Stimulated activated naive CD8-positive, alpha-beta T cell treated with anti-CD3 and anti-CD28 coated beads, Interleukin-15, amount 100 ng/mL, for 72 hours (primary cell): ENCODE measurements around the gene ANXA11.
A peak's percentile ranks its signal among the peaks of the same experiment; 100 is the strongest.

Experiments used
- ATAC-seq: fragments of 150-1000 bp; cut with Tn5 transposase; 2 replicates; pipeline ENCODE4 v1.10.0; 2021; ENCODE audit warnings: mild to moderate bottlenecking, moderate library complexity
- DNase-seq, 2 donors: peaks; one replicate each; pipeline ENCODE4 v3.0.0; 2021 to 2022
- H3K27ac Mint-ChIP-seq, 2 donors: one replicate each; pipeline ENCODE4 v1.8.0; 2022; ENCODE audit warnings: mild to moderate bottlenecking in 2 of 2, mixed read lengths in 2 of 2, moderate library complexity in 2 of 2
- H3K27me3 Mint-ChIP-seq: one replicate; pipeline ENCODE4 v1.8.0; 2022; ENCODE audit warnings: mixed read lengths
- H3K4me1 Mint-ChIP-seq: one replicate; pipeline ENCODE4 v1.8.0; 2022; ENCODE audit warnings: mild to moderate bottlenecking, mixed read lengths
- H3K4me3 Mint-ChIP-seq, 2 donors: one replicate each; pipeline ENCODE4 v1.8.0; 2022; ENCODE audit warnings: mild to moderate bottlenecking in 2 of 2, mixed read lengths in 2 of 2, moderate library complexity in 1 of 2
- H3K9me3 Mint-ChIP-seq, 2 donors: one replicate each; pipeline ENCODE4 v1.8.0; 2022; ENCODE audit warnings: mixed read lengths in 2 of 2

ANXA11 gene

DNA sequence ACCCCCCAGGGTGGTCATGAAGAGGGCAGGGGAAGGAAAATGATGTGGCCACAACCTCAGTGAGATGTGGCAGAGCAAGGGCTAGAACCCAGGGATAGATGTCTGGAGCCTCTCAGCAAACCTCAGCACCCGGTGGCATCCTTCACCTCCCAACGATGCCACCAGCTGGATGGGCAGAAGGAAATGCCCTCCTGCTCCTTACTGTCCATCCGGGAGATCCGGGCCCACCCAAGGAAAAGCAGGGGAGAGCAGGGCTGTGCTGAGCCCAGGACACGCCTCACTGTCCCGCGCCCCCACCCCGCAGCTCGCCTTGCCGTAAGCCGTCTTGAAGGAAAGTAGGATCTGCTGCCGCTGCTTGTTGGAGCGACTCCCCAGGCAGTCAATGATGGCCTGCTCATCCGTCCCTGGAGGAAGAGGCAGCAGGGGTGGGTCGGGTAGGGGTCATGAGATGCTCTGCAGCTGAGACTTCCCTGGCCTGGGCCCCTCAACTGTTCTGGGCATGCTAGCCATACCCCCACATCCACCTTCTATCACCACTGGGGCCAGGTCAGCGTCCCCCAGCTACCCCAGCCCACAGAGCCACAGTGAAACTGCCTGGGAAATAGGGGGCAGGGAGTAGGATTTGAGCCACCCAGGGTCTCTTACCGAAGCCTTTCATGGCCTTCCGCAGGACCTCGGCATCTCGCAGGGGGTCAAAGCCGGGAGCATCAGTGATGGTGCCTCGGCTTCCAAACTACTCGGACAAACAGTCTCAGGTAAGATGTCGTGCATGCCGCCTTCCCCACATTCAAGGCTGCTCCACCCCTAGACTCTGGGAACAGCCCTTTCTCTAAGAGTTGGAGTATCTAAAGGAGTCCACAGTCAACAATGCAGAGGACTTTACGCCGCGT is 38.5 kb downstream of the ANXA11 start:
- peak overlapping the region; percentile 42 to 92 for H3K27ac Mint-ChIP-seq
- no peaks in the 10 kb centered on the region for H3K27me3 Mint-ChIP-seq
- H3K9me3 Mint-ChIP-seq = no peaks in the 10 kb centered on the region
- no peak overlapping the region for H3K4me3 Mint-ChIP-seq
- ATAC-seq (no peak), DNase-seq (no peak)
- H3K4me1 Mint-ChIP-seq = peaks cover 38% of the 10 kb centered on the region

GRCh38 chr10:80165173-80165572 is 40.2 kb downstream of the ANXA11 start:
- ATAC-seq (no peak), DNase-seq (no peak)
- Mint-ChIP-seq H3K9me3 (no peaks in the 10 kb centered on the region), H3K27ac (peak overlapping the region; percentile 14 to 26), H3K27me3 (no peaks in the 10 kb centered on the region), H3K4me3 (no peak overlapping the region), H3K4me1 (peaks cover 34% of the 10 kb centered on the region)

- H3K4me3 Mint-ChIP-seq = no peak overlapping the region
- H3K27ac Mint-ChIP-seq = no peak overlapping the region
- H3K9me3 Mint-ChIP-seq = no peaks in the 10 kb centered on the region
- DNase-seq (no peak), ATAC-seq (no peak)
- no peaks in the 10 kb centered on the region for H3K27me3 Mint-ChIP-seq
- H3K4me1 Mint-ChIP-seq = peaks cover 34% of the 10 kb centered on the region
Measured at GRCh38 chr10:80164596-80164995, 40.7 kb downstream of the ANXA11 start.

DNA sequence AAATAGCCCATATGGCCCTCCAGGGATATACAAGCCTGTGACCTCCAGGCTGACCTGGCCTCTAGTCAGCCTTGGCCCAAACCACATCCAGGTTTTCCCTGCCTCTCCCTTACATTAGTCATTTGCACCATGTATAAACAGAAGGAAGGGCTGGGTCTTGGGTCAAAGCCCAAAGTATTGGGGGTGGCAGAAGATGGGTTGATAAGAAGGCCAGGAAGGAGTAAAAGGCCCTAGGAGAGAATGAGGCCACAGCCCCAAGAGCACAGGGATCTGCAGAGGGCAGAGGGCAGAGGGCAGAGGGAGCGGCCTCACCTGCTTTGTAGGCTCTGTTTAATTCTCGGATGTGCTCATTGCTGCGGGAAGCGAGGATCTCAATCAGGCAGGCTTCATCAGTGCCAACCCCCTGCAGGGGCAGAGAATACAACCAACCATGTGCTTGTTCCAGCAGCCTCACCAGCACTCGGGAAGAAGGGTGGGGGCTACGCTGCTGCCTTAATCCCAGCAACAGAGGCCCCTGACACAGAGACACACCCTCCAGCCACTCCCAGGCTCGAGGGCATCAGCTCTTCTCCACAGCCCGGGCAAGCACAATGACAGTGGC is 41.5 kb downstream of the ANXA11 start:
- H3K27ac Mint-ChIP-seq = peak overlapping the region; percentile 36 to 68
- no peak for DNase-seq

GRCh38 chr10:80161321-80162083 is 43.8 kb downstream of the ANXA11 start:
- Mint-ChIP-seq H3K27me3 (no peaks in the 10 kb centered on the region), H3K4me1 (peaks cover 30% of the 10 kb centered on the region), H3K9me3 (no peaks in the 10 kb centered on the region), H3K4me3 (no peak overlapping the region), H3K27ac (peak overlapping the region; percentile 28 to 77)
- DNase-seq (no peak), ATAC-seq (no peak)

More for the DNA sequence above, 41.5 kb downstream of the ANXA11 start:
- ATAC-seq = no peak
- Mint-ChIP-seq H3K4me1 (peaks cover 32% of the 10 kb centered on the region), H3K9me3 (no peaks in the 10 kb centered on the region), H3K4me3 (no peak overlapping the region), H3K27me3 (no peaks in the 10 kb centered on the region)

GRCh38 chr10:80160361-80161320 is 44.7 kb downstream of the ANXA11 start:
- Mint-ChIP-seq H3K4me1 (peaks cover 31% of the 10 kb centered on the region), H3K9me3 (no peaks in the 10 kb centered on the region), H3K27ac (peak overlapping the region; percentile 67 to 91), H3K27me3 (no peaks in the 10 kb centered on the region), H3K4me3 (no peak overlapping the region)
- ATAC-seq (no peak), DNase-seq (no peak)

- DNase-seq (no peak), ATAC-seq (no peak)
- Mint-ChIP-seq H3K27me3 (no peaks in the 10 kb centered on the region), H3K4me3 (no peak overlapping the region), H3K27ac (peak overlapping the region; percentile 36 to 67), H3K4me1 (peaks cover 35% of the 10 kb centered on the region), H3K9me3 (no peaks in the 10 kb centered on the region)
Measured at GRCh38 chr10:80159166-80159873, 46.0 kb downstream of the ANXA11 start.

DNA sequence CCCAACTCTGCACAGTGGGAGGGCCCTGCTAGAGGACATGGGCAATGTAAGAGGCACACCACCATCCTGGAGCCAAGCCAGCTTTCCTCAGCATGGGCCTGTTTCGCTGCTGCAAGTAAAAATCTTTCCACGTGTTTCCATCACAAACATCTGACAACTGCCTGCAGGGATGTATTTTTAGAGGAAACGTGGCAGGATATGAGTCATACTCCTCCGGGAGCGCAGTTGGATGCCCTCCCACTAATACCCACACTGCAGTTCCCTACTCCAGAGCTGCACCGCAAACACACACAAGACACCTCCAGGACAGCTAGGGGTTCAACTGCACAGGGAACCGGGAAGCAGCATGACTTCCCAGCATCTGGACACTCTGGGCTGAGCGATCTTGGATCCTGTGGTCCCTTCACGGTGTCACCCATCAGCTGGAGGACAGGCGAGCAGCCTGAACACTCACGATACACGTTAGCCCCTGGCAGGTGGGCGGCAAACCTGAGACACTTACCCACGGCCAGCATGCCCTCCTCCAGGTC is 46.7 kb downstream of the ANXA11 start:
- ATAC-seq = no peak
- H3K4me3 Mint-ChIP-seq = no peak overlapping the region
- H3K4me1 Mint-ChIP-seq = peaks cover 36% of the 10 kb centered on the region
- peak overlapping the region; percentile 36 to 67 for H3K27ac Mint-ChIP-seq
- no peaks in the 10 kb centered on the region for H3K27me3 Mint-ChIP-seq
- DNase-seq = no peak
- H3K9me3 Mint-ChIP-seq = no peaks in the 10 kb centered on the region

- H3K9me3 Mint-ChIP-seq = no peaks in the 10 kb centered on the region
- H3K4me1 Mint-ChIP-seq = peaks cover 41% of the 10 kb centered on the region
- DNase-seq (no peak), ATAC-seq (no peak)
- no peak overlapping the region for H3K4me3 Mint-ChIP-seq
- H3K27me3 Mint-ChIP-seq = no peaks in the 10 kb centered on the region
- H3K27ac Mint-ChIP-seq = peak overlapping the region; percentile 23 to 77
Measured at GRCh38 chr10:80158126-80158525, 47.2 kb downstream of the ANXA11 start.

DNA sequence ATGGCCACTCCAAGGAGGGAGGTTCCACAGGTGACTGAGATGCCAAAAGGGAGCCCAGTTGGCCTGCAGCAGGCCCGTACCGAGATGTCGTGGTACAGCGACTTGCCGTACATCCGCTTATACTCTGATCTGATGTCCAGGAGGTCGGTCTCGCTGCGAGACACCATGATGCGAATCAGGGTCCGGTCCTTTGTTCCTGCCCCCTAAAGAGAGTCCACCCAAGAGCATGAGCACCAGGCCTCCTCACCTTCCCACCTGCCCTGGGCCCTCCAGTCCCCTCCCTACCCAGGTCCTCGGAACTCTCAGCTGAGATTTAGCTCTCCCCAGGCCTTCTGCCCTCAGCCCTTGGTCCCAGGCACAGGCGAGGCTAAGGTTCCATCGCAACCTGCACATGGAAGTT is 47.8 kb downstream of the ANXA11 start:
- Mint-ChIP-seq H3K27ac (peak overlapping the region in 1 of 2 donors; percentile 77), H3K4me3 (no peak overlapping the region), H3K27me3 (no peaks in the 10 kb centered on the region), H3K9me3 (no peaks in the 10 kb centered on the region), H3K4me1 (peaks cover 42% of the 10 kb centered on the region)
- ATAC-seq (no peak), DNase-seq (no peak)

DNA sequence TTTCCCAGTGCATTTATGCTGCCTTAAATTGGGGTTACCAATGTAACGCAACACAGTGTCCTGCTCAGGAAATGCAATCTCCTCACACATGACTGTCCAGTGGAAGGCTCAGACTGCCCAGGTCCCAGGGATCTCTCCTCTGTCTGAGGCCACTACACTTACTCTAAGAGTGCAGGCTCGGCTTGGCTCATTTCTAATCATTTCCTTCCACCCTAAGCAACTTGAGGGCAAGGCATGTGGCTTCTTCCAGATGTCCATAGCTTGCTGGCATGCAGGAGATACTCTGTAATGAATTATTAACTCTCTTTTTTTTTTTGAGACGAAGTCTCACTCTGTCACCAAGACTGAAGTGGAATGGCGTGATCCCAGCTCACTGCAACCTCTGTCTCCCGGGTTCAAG is 49.1 kb downstream of the ANXA11 start:
- H3K27me3 Mint-ChIP-seq = no peaks in the 10 kb centered on the region
- ATAC-seq = no peak

GRCh38 chr10:80155696-80156215 is 49.6 kb downstream of the ANXA11 start:
- ATAC-seq (no peak), DNase-seq (no peak)
- Mint-ChIP-seq H3K27ac (peak overlapping the region; percentile 59 to 63), H3K27me3 (no peaks in the 10 kb centered on the region), H3K9me3 (no peaks in the 10 kb centered on the region), H3K4me3 (no peak overlapping the region), H3K4me1 (peaks cover 46% of the 10 kb centered on the region)

More for the DNA sequence above, 49.1 kb downstream of the ANXA11 start:
- Mint-ChIP-seq H3K27ac (peak overlapping the region; percentile 22 to 63), H3K4me1 (peaks cover 43% of the 10 kb centered on the region), H3K9me3 (no peaks in the 10 kb centered on the region), H3K4me3 (no peak overlapping the region)
- DNase-seq = no peak

- Mint-ChIP-seq H3K4me3 (no peak overlapping the region), H3K27ac (peak overlapping the region in 1 of 2 donors; percentile 82), H3K4me1 (peaks cover 46% of the 10 kb centered on the region), H3K27me3 (no peaks in the 10 kb centered on the region), H3K9me3 (no peaks in the 10 kb centered on the region)
- DNase-seq = no peak
- no peak for ATAC-seq
Measured at GRCh38 chr10:80154978-80155695, 50.2 kb downstream of the ANXA11 start.
